Measurements from ENCODE around the gene PPP1R15B.

- TF ChIP-seq CTCF (conservative IDR thresholded peaks at IDR 0.05; ENCODE audit: low read depth, low read length): no peak
- TF ChIP-seq POLR2A (IDR thresholded peaks at IDR 0.05; ENCODE audit: low read depth, low read length): no peak
- no peak for TF ChIP-seq RAD21 (IDR thresholded peaks at IDR 0.05; ENCODE audit: low read length)
- TF ChIP-seq CHD1 (IDR thresholded peaks at IDR 0.05; ENCODE audit: low read depth, low read length): no peak
- TF ChIP-seq RFX5 (IDR thresholded peaks at IDR 0.05; ENCODE audit: low read depth, low read length): no peak
- TF ChIP-seq ELK1 (IDR thresholded peaks at IDR 0.05; ENCODE audit: borderline replicate concordance, low read depth, low read length): no peak
- no peak for TF ChIP-seq USF2 (IDR thresholded peaks at IDR 0.05; ENCODE audit: low read depth, low read length)
- no peak for TF ChIP-seq RCOR1 (IDR thresholded peaks at IDR 0.05; ENCODE audit: insufficient replicate concordance, low read length)
- TF ChIP-seq FOS (IDR thresholded peaks at IDR 0.05; ENCODE audit: low read depth, low read length): no peak
- TF ChIP-seq SMC3 (IDR thresholded peaks at IDR 0.05; ENCODE audit: low read depth, low read length): no peak
These were observed 41.4 kb downstream of the PPP1R15B start for GRCh38 chr1:204370176-204370575.
